MM.1S (cell line): ENCODE results near the gene ARHGEF26.

Source experiments
- DNase-seq: peaks from one replicate; pipeline ENCODE4 v3.0.0-alpha.2; 2015
- H2AFZ ChIP-seq: fragments of 300-600 bp; sonication (generic); 2 replicates; pipeline ENCODE4 v1.6.0; 2016; ENCODE audit warnings: antibody characterized with exemption, low read length
- H3F3A ChIP-seq: fragments of 300-600 bp; sonication (generic); 2 replicates; pipeline ENCODE4 v1.6.1; 2016; ENCODE audit warnings: mild to moderate bottlenecking, antibody characterized with exemption, low read length, moderate library complexity, mixed read lengths; ENCODE audit not compliant: insufficient read depth
- H3K27ac ChIP-seq: fragments of 300-600 bp; sonication (generic); 2 replicates; pipeline ENCODE4 v1.5.1; 2016; ENCODE audit warnings: mild to moderate bottlenecking, low read length
- H3K27me3 ChIP-seq: fragments of 300-600 bp; sonication (generic); replicated peaks from 2 replicates; pipeline ENCODE4 v1.6.0; 2016; ENCODE audit warnings: low read length; ENCODE audit not compliant: insufficient read depth
- H3K36me3 ChIP-seq: fragments of 300-600 bp; sonication (generic); replicated peaks from 2 replicates; pipeline ENCODE4 v1.6.1; 2016; ENCODE audit warnings: mild to moderate bottlenecking, low read length, mixed read lengths; ENCODE audit not compliant: insufficient read depth
- H3K4me1 ChIP-seq: fragments of 300-600 bp; sonication (generic); 2 replicates; pipeline ENCODE4 v1.6.1; 2016; ENCODE audit warnings: low read length, mixed read lengths
- H3K4me2 ChIP-seq: fragments of 300-600 bp; sonication (generic); 2 replicates; pipeline ENCODE4 v1.6.0; 2016; ENCODE audit warnings: low read depth, low read length
- H3K4me3 ChIP-seq: fragments of 300-600 bp; sonication (generic); 2 replicates; pipeline ENCODE4 v1.5.1; 2016; ENCODE audit warnings: low read length, mixed read lengths
- H3K79me2 ChIP-seq: fragments of 300-600 bp; sonication (generic); 2 replicates; pipeline ENCODE4 v1.6.1; 2016; ENCODE audit warnings: mixed run types, low read length, mixed read lengths
- H3K9ac ChIP-seq: fragments of 300-600 bp; sonication (generic); 2 replicates; pipeline ENCODE4 v1.6.1; 2016; ENCODE audit warnings: low read length, mixed read lengths
- H3K9me2 ChIP-seq: fragments of 300-600 bp; sonication (generic); replicated peaks from 2 replicates; pipeline ENCODE4 v1.6.1; 2016; ENCODE audit warnings: mild to moderate bottlenecking, low read length, mixed read lengths; ENCODE audit not compliant: insufficient read depth
- H3K9me3 ChIP-seq: fragments of 300-600 bp; sonication (generic); replicated peaks from 2 replicates; pipeline ENCODE4 v1.6.1; 2016; ENCODE audit warnings: mild to moderate bottlenecking, low read length, mixed read lengths; ENCODE audit not compliant: insufficient read depth
- H4K20me1 ChIP-seq: fragments of 300-600 bp; sonication (generic); 2 replicates; pipeline ENCODE4 v1.6.1; 2016; ENCODE audit warnings: mild to moderate bottlenecking, low read length, moderate library complexity, mixed read lengths; ENCODE audit not compliant: insufficient read depth
- CTCF ChIP-seq: fragments of 300-600 bp; sonication (generic); IDR thresholded peaks from 2 replicates; pipeline ENCODE4 v1.5.1; 2016; ENCODE audit warnings: antibody characterized with exemption, low read length, mixed read lengths
- EZH2 ChIP-seq: fragments of 300-600 bp; sonication (generic); optimal IDR thresholded peaks from 2 replicates; pipeline ENCODE3; 2017; ENCODE audit warnings: low read depth, mild to moderate bottlenecking, antibody characterized with exemption, low read length, mixed read lengths
- EZH2phosphoT487 ChIP-seq: fragments of 300-600 bp; sonication (generic); IDR thresholded peaks from 2 replicates; pipeline ENCODE4 v1.6.1; 2018; ENCODE audit warnings: antibody characterized with exemption, low read length

The ARHGEF26 gene

GRCh38 chr3:154224866-154225265, 103.7 kb downstream of the ARHGEF26 start:
- H3K9ac ChIP-seq = no peak overlapping the region
- no peaks in the 10 kb centered on the region for H3F3A ChIP-seq
- DNase-seq = no peak
- no peaks in the 10 kb centered on the region for H4K20me1 ChIP-seq
- no peaks in the 10 kb centered on the region for H3K36me3 ChIP-seq
- no peaks in the 10 kb centered on the region for H3K9me2 ChIP-seq
- H3K4me2 ChIP-seq = no peak overlapping the region
- TF ChIP-seq CTCF (no peak), EZH2 (no peak), EZH2phosphoT487 (no peak)
- no peaks in the 10 kb centered on the region for H3K4me1 ChIP-seq
- no peak overlapping the region for H3K4me3 ChIP-seq
- no peaks in the 10 kb centered on the region for H3K9me3 ChIP-seq
- no peaks in the 10 kb centered on the region for H3K79me2 ChIP-seq
- H3K27ac ChIP-seq = no peak overlapping the region
- no peak overlapping the region for H2AFZ ChIP-seq
- H3K27me3 ChIP-seq = no peaks in the 10 kb centered on the region

GRCh38 chr3:154225536-154225935, 104.3 kb downstream of the ARHGEF26 start:
- Histone ChIP-seq H3K27ac (no peak overlapping the region), H3K27me3 (no peaks in the 10 kb centered on the region), H2AFZ (no peak overlapping the region), H4K20me1 (no peaks in the 10 kb centered on the region), H3K9me2 (no peaks in the 10 kb centered on the region), H3K4me3 (no peak overlapping the region), H3K36me3 (no peaks in the 10 kb centered on the region), H3K4me1 (no peaks in the 10 kb centered on the region), H3K4me2 (no peak overlapping the region), H3K9me3 (no peaks in the 10 kb centered on the region), H3K9ac (no peak overlapping the region), H3K79me2 (no peaks in the 10 kb centered on the region), H3F3A (no peaks in the 10 kb centered on the region)
- no peak for TF ChIP-seq EZH2phosphoT487
- no peak for DNase-seq

- Histone ChIP-seq H3K36me3 (no peaks in the 10 kb centered on the region), H3K4me3 (no peak overlapping the region)
These were observed 106.3 kb downstream of the ARHGEF26 start for GRCh38 chr3:154227531-154227930.

More at GRCh38 chr3:154227531-154227930, 106.3 kb downstream of the ARHGEF26 start:
- no peaks in the 10 kb centered on the region for H4K20me1 ChIP-seq
- TF ChIP-seq EZH2phosphoT487 (no peak), EZH2 (no peak), CTCF (no peak)
- no peaks in the 10 kb centered on the region for H3K9me3 ChIP-seq
- no peaks in the 10 kb centered on the region for H3K27me3 ChIP-seq
- H3K27ac ChIP-seq = no peak overlapping the region
- no peaks in the 10 kb centered on the region for H3K9me2 ChIP-seq
- no peak overlapping the region for H2AFZ ChIP-seq
- no peaks in the 10 kb centered on the region for H3F3A ChIP-seq
- H3K4me1 ChIP-seq = no peaks in the 10 kb centered on the region
- no peaks in the 10 kb centered on the region for H3K79me2 ChIP-seq
- DNase-seq = no peak
- no peak overlapping the region for H3K4me2 ChIP-seq
- no peak overlapping the region for H3K9ac ChIP-seq
